Parathyroid adenoma (tissue), 2 donors: ENCODE measurements around the gene TMEM178B.
A peak's percentile ranks its signal among the peaks of the same experiment; 100 is the strongest.
"Not testable (repeated sequence)": the region's sequence is repeated elsewhere in the genome, so short reads cannot be mapped to it uniquely, and the experiment has no call there.

ENCODE experiments used
- H2AFZ ChIP-seq: fragments of 300-600 bp; sonication (generic); one replicate; pipeline ENCODE4 v1.7.0; 2017; ENCODE audit warnings: antibody characterized with exemption, mild to moderate bottlenecking
- H3K27ac ChIP-seq: fragments of 300-600 bp; sonication (generic); one replicate; pipeline ENCODE4 v1.7.0; 2017
- H3K27me3 ChIP-seq: fragments of 300-600 bp; sonication (generic); one replicate; pipeline ENCODE4 v1.7.0; 2017; ENCODE audit warnings: low read length; ENCODE audit not compliant: control insufficient read depth, insufficient read depth
- H3K36me3 ChIP-seq: fragments of 300-600 bp; sonication (generic); one replicate; pipeline ENCODE4 v1.7.0; 2017; ENCODE audit warnings: low read length; ENCODE audit not compliant: control insufficient read depth, insufficient read depth
- H3K4me1 ChIP-seq: fragments of 300-600 bp; sonication (generic); one replicate; pipeline ENCODE4 v1.7.0; 2017; ENCODE audit warnings: control low read depth
- H3K4me2 ChIP-seq: fragments of 300-600 bp; sonication (generic); one replicate; pipeline ENCODE4 v1.7.0; 2017; ENCODE audit warnings: low read length
- H3K4me3 ChIP-seq: fragments of 300-600 bp; sonication (generic); one replicate; pipeline ENCODE4 v1.7.0; 2017; ENCODE audit warnings: low read depth, low read length
- H3K79me2 ChIP-seq: fragments of 300-600 bp; sonication (generic); one replicate; pipeline ENCODE4 v1.7.0; 2017; ENCODE audit warnings: control low read depth
- H3K9ac ChIP-seq: fragments of 300-600 bp; sonication (generic); one replicate; pipeline ENCODE4 v1.7.0; 2017; ENCODE audit warnings: mild to moderate bottlenecking
- H3K9me3 ChIP-seq: fragments of 300-600 bp; sonication (generic); one replicate; pipeline ENCODE4 v1.7.0; 2017; ENCODE audit warnings: low read length; ENCODE audit not compliant: control insufficient read depth
- CTCF ChIP-seq: fragments of 300-600 bp; sonication (generic); IDR thresholded peaks from one replicate; pipeline ENCODE4 v1.7.0; 2017; ENCODE audit warnings: antibody characterized with exemption, mild to moderate bottlenecking
- donor health status: primary hyperparathyroidism.

Gene TMEM178B

GRCh38 chr7:141074162-141074991 is 513 bp downstream of the TMEM178B start:
- Histone ChIP-seq H3K79me2 (peaks cover 29% of the 10 kb centered on the region), H3K4me2 (peak overlapping the region; percentile 81), H3K27me3 (no peaks in the 10 kb centered on the region), H3K27ac (peak overlapping the region; percentile 73), H2AFZ (peak overlapping the region; percentile 95), H3K9me3 (no peaks in the 10 kb centered on the region), H3K4me3 (peak overlapping the region; percentile 66), H3K9ac (peak overlapping the region; percentile 49), H3K36me3 (no peaks in the 10 kb centered on the region), H3K4me1 (peaks cover 19% of the 10 kb centered on the region)
- TF ChIP-seq CTCF: no peak

GRCh38 chr7:141074997-141075396 is 1.1 kb downstream of the TMEM178B start:
- H2AFZ ChIP-seq: peak overlapping the region; percentile 95
- H3K9ac ChIP-seq: no peak overlapping the region
- no peaks in the 10 kb centered on the region for H3K36me3 ChIP-seq
- peak overlapping the region; percentile 66 for H3K4me3 ChIP-seq
- H3K9me3 ChIP-seq: no peaks in the 10 kb centered on the region
- no peaks in the 10 kb centered on the region for H3K27me3 ChIP-seq
- peak overlapping the region; percentile 81 for H3K4me2 ChIP-seq
- TF ChIP-seq CTCF: no peak
- H3K79me2 ChIP-seq: peaks cover 35% of the 10 kb centered on the region
- H3K27ac ChIP-seq: peak overlapping the region; percentile 73
- peaks cover 19% of the 10 kb centered on the region for H3K4me1 ChIP-seq

- Histone ChIP-seq H3K4me1 (peaks cover 19% of the 10 kb centered on the region), H3K27me3 (no peaks in the 10 kb centered on the region), H3K36me3 (no peaks in the 10 kb centered on the region), H2AFZ (peak overlapping the region; percentile 6), H3K9me3 (no peaks in the 10 kb centered on the region), H3K79me2 (peaks cover 41% of the 10 kb centered on the region), H3K4me3 (peak overlapping the region; percentile 1), H3K9ac (no peak overlapping the region), H3K27ac (peak overlapping the region; percentile 9), H3K4me2 (peak overlapping the region; percentile 41)
- no peak for TF ChIP-seq CTCF
These were observed 2.5 kb downstream of the TMEM178B start for GRCh38 chr7:141076377-141076776.

GRCh38 chr7:141079219-141079618 is 5.4 kb downstream of the TMEM178B start:
- Histone ChIP-seq H3K4me1 (peaks cover 21% of the 10 kb centered on the region), H3K36me3 (no peaks in the 10 kb centered on the region), H3K4me3 (no peak overlapping the region), H3K9me3 (no peaks in the 10 kb centered on the region), H3K27me3 (no peaks in the 10 kb centered on the region), H3K9ac (no peak overlapping the region), H3K79me2 (peaks cover 50% of the 10 kb centered on the region), H3K4me2 (no peak overlapping the region), H2AFZ (no peak overlapping the region), H3K27ac (no peak overlapping the region)
- no peak for TF ChIP-seq CTCF

GRCh38 chr7:141089490-141089889 is 15.6 kb downstream of the TMEM178B start:
- not testable (repeated sequence) for H3K36me3 ChIP-seq, H3K9me3 ChIP-seq, H3K4me1 ChIP-seq, H3K9ac ChIP-seq, H3K4me3 ChIP-seq, H2AFZ ChIP-seq, H3K27ac ChIP-seq, H3K27me3 ChIP-seq, H3K4me2 ChIP-seq
- peaks cover 52% of the 10 kb centered on the region for H3K79me2 ChIP-seq
